Neural progenitor cell (in vitro differentiated cells): ENCODE results near the gene RASSF3.

ENCODE experiments used
- CTCF ChIP-seq: fragments of 200-600 bp; sonication (generic); IDR thresholded peaks from 2 replicates; pipeline ENCODE4 v1.5.1; 2017; ENCODE audit warnings: antibody characterized with exemption, mild to moderate bottlenecking
- EZH2 ChIP-seq: fragments of 200-600 bp; sonication (generic); IDR thresholded peaks from 2 replicates; pipeline ENCODE4 v1.6.1; 2017; ENCODE audit warnings: antibody characterized with exemption, mild to moderate bottlenecking, moderate library complexity

- TF ChIP-seq EZH2 (no peak), CTCF (no peak)
Observed at GRCh38 chr12:64609536-64610078, 688 bp upstream of the RASSF3 start.
